ENCODE measurements around the gene MCTP2.
"Not testable (repeated sequence)": the region's sequence is repeated elsewhere in the genome, so short reads cannot be mapped to it uniquely, and the experiment has no call there.

MCTP2 gene

GRCh38 chr15:94252906-94253491 lies 21.6 kb downstream of the MCTP2 start:
- no peaks in the 10 kb centered on the region for H3K36me3 ChIP-seq (ENCODE audit: control insufficient read depth, insufficient read depth, low read length)
- H3K4me3 ChIP-seq (ENCODE audit: low read depth, low read length): no peak overlapping the region
- no peaks in the 10 kb centered on the region for H3K4me1 ChIP-seq (ENCODE audit: control insufficient read depth, insufficient read depth, low read length)
- no peaks in the 10 kb centered on the region for H3K9me3 ChIP-seq (ENCODE audit: control insufficient read depth, insufficient read depth, low read length)
- no peak overlapping the region for H3K9ac ChIP-seq (ENCODE audit: low read depth, low read length)
- no peaks in the 10 kb centered on the region for H3K27me3 ChIP-seq (ENCODE audit: control insufficient read depth, insufficient read depth, low read length)

DNA sequence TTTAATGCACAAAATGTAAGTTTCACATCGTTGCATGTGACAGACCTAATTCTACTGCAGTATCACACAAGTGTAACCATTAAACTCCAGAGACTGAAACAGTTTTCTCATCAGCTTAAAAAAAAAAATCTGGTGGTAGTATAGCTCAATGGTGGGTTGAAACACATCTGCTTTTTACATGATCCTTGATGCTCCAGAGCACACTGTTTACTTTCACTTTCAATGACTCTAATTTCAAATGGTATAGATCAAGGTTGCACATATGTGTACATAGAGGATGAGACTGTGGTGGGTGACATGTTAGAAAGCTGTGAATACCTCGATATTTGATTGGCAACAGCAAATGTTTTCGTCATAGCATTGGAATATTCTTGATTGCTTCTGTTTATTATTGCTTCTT lies 22.4 kb downstream of the MCTP2 start:
- H3K9ac ChIP-seq (ENCODE audit: low read depth, low read length): no peak overlapping the region
- H3K27me3 ChIP-seq (ENCODE audit: control insufficient read depth, insufficient read depth, low read length): no peaks in the 10 kb centered on the region
- no peaks in the 10 kb centered on the region for H3K4me1 ChIP-seq (ENCODE audit: control insufficient read depth, insufficient read depth, low read length)

GRCh38 chr15:94255540-94255939 lies 24.2 kb downstream of the MCTP2 start:
- Histone ChIP-seq H3K27me3 (ENCODE audit: control insufficient read depth, insufficient read depth, low read length) (no peaks in the 10 kb centered on the region), H3K9ac (ENCODE audit: low read depth, low read length) (no peak overlapping the region), H3K4me3 (ENCODE audit: low read depth, low read length) (no peak overlapping the region), H3K36me3 (ENCODE audit: control insufficient read depth, insufficient read depth, low read length) (no peaks in the 10 kb centered on the region), H3K9me3 (ENCODE audit: control insufficient read depth, insufficient read depth, low read length) (no peaks in the 10 kb centered on the region), H3K4me1 (ENCODE audit: control insufficient read depth, insufficient read depth, low read length) (no peaks in the 10 kb centered on the region)

More for the DNA sequence above, 22.4 kb downstream of the MCTP2 start:
- Histone ChIP-seq H3K36me3 (ENCODE audit: control insufficient read depth, insufficient read depth, low read length) (no peaks in the 10 kb centered on the region), H3K4me3 (ENCODE audit: low read depth, low read length) (no peak overlapping the region), H3K9me3 (ENCODE audit: control insufficient read depth, insufficient read depth, low read length) (no peaks in the 10 kb centered on the region)

DNA sequence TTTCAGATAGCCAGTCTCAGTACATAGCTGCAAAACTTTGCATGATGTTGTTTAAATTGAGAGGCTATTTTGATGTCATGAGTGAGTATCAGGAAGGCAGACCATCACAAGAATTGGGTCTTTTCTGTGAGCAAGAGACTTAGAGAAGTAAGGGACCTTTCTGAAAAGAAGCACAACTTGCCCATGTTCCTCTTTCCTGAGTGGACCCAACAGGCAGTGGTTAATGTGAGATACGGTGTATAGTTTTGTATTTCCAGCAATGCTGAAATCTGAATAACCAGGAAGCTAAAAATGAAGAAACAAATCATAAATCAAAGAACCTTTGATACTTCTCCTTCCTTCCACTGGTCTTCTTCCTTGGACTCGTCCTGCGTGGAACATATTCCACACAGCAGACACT lies 25.1 kb downstream of the MCTP2 start:
- H3K27me3 ChIP-seq (ENCODE audit: control insufficient read depth, insufficient read depth, low read length): no peaks in the 10 kb centered on the region
- no peaks in the 10 kb centered on the region for H3K4me1 ChIP-seq (ENCODE audit: control insufficient read depth, insufficient read depth, low read length)
- H3K36me3 ChIP-seq (ENCODE audit: control insufficient read depth, insufficient read depth, low read length): no peaks in the 10 kb centered on the region
- H3K9me3 ChIP-seq (ENCODE audit: control insufficient read depth, insufficient read depth, low read length): no peaks in the 10 kb centered on the region
- no peak overlapping the region for H3K4me3 ChIP-seq (ENCODE audit: low read depth, low read length)
- no peak overlapping the region for H3K9ac ChIP-seq (ENCODE audit: low read depth, low read length)

DNA sequence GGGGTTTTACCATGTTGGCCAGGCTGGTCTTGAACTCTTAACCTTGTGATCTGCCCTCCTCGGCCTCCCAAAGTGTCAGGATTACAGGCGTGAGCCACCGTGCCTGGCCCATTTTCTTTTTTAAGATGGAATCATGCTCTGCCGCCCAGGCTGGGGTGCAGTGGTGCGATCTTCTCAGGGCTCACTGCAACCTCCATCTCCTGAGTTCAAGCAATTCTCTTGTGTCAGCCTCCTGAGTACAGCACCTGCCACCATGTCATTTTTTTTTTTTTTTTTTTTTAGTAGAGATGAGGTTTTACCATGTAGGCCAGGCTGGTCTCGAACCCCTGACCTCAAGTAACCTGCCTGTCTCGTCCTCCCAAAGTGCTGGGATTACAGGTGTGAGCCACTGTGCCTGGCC lies 26.4 kb downstream of the MCTP2 start:
- H3K4me3 ChIP-seq (ENCODE audit: low read depth, low read length); H3K27me3 ChIP-seq (ENCODE audit: control insufficient read depth, insufficient read depth, low read length); H3K9me3 ChIP-seq (ENCODE audit: control insufficient read depth, insufficient read depth, low read length); H3K36me3 ChIP-seq (ENCODE audit: control insufficient read depth, insufficient read depth, low read length); H3K9ac ChIP-seq (ENCODE audit: low read depth, low read length); H3K4me1 ChIP-seq (ENCODE audit: control insufficient read depth, insufficient read depth, low read length): not testable (repeated sequence)

DNA sequence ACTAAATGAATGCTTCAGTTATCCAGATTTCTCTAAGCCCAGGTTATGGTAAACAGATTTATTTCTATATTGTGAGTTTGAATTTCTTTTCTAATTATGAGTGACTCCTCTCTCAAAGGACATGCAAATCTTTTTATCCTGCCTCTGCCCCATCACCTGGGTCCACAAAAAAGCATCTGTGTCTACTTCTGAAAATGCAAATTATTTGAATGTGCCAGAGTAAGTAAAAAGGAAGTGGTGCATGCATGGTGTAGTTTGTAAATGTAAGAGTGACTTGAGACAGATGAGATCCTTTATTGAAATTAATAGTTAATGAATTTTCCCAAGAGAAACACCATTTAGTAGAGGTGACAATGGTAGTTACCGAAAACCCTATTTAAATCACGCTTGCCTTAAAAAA lies 26.9 kb downstream of the MCTP2 start:
- Histone ChIP-seq H3K4me1 (ENCODE audit: control insufficient read depth, insufficient read depth, low read length) (no peaks in the 10 kb centered on the region), H3K4me3 (ENCODE audit: low read depth, low read length) (no peak overlapping the region), H3K36me3 (ENCODE audit: control insufficient read depth, insufficient read depth, low read length) (no peaks in the 10 kb centered on the region), H3K9ac (ENCODE audit: low read depth, low read length) (no peak overlapping the region), H3K9me3 (ENCODE audit: control insufficient read depth, insufficient read depth, low read length) (no peaks in the 10 kb centered on the region), H3K27me3 (ENCODE audit: control insufficient read depth, insufficient read depth, low read length) (no peaks in the 10 kb centered on the region)

DNA sequence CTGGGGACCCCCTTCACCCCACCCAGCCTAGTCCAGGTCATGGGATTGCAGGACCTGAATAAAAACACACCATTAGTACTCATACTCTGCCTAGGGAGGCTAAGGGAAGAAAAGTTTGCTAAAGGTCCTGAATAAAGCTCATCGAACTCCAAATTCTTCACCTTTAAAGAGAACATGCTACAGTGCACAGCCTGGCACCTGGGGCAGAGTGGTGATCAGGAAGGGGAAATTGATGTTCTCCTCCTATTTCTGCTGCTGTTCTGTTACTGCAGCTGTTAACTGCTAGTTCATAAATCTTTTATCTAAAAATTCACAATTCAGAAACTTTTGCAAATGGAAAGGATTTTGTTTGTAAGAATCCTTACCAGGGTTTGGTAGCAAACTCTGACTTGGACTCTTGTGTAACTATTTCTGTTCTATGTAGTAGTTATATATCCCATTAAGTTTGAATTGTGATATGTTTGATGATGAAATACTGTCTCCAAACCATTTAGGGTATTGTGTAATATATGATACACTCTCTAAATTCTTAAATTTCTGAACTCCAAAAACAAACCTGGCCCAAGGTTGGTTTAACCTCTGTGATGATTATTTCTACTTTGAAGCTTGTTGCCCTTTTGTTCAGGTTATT lies 27.9 kb downstream of the MCTP2 start:
- Histone ChIP-seq H3K9me3 (ENCODE audit: control insufficient read depth, insufficient read depth, low read length) (no peaks in the 10 kb centered on the region), H3K4me3 (ENCODE audit: low read depth, low read length) (no peak overlapping the region), H3K27me3 (ENCODE audit: control insufficient read depth, insufficient read depth, low read length) (no peaks in the 10 kb centered on the region), H3K9ac (ENCODE audit: low read depth, low read length) (no peak overlapping the region), H3K4me1 (ENCODE audit: control insufficient read depth, insufficient read depth, low read length) (no peaks in the 10 kb centered on the region), H3K36me3 (ENCODE audit: control insufficient read depth, insufficient read depth, low read length) (no peaks in the 10 kb centered on the region)

DNA sequence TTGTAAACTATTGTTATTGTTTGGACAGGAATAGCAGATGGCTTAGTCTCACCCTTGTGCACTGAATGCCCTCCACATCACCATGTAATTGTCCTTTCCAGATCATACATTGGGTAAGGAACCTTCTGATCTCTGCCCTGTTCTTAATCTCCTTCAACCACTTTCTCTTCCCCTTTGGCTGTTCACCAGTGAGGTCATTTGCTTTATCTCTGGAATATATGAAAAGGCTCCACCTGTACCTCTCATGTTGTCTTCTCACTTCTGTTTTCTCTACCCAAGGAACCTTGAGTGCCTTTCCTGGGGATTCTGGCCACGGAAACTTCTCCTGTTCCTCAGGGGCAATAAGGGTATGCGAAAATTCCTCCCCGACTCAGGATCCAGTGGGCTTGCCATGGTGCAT lies 28.5 kb downstream of the MCTP2 start:
- Histone ChIP-seq H3K27me3 (ENCODE audit: control insufficient read depth, insufficient read depth, low read length) (no peaks in the 10 kb centered on the region), H3K4me1 (ENCODE audit: control insufficient read depth, insufficient read depth, low read length) (no peaks in the 10 kb centered on the region), H3K36me3 (ENCODE audit: control insufficient read depth, insufficient read depth, low read length) (no peaks in the 10 kb centered on the region), H3K9ac (ENCODE audit: low read depth, low read length) (no peak overlapping the region), H3K9me3 (ENCODE audit: control insufficient read depth, insufficient read depth, low read length) (no peaks in the 10 kb centered on the region), H3K4me3 (ENCODE audit: low read depth, low read length) (no peak overlapping the region)

DNA sequence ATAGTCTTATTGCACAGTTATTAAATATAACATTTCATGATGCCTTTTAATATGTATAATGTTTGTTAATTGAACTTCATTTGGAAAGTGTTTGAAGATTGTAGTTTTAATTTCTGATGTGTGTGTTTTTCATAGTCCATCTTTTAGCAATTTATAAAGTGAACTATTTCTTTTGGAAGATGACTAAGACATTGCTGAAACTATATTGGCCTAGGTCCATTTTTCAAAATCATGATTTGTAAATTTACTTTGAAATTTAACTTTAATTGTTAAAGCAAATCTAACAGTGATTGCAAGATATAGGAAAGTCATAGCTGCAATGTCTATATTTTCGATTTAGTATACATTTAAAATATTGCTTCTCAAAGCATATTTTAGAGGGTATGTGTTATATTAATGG lies 30.8 kb downstream of the MCTP2 start:
- no peaks in the 10 kb centered on the region for H3K27me3 ChIP-seq (ENCODE audit: control insufficient read depth, insufficient read depth, low read length)
- no peak overlapping the region for H3K4me3 ChIP-seq (ENCODE audit: low read depth, low read length)
- no peaks in the 10 kb centered on the region for H3K36me3 ChIP-seq (ENCODE audit: control insufficient read depth, insufficient read depth, low read length)
- H3K9me3 ChIP-seq (ENCODE audit: control insufficient read depth, insufficient read depth, low read length): no peaks in the 10 kb centered on the region
- H3K4me1 ChIP-seq (ENCODE audit: control insufficient read depth, insufficient read depth, low read length): no peaks in the 10 kb centered on the region
- H3K9ac ChIP-seq (ENCODE audit: low read depth, low read length): no peak overlapping the region

GRCh38 chr15:94263341-94264273 lies 32.2 kb downstream of the MCTP2 start:
- H3K4me1 ChIP-seq (ENCODE audit: control insufficient read depth, insufficient read depth, low read length): no peaks in the 10 kb centered on the region
- H3K4me3 ChIP-seq (ENCODE audit: low read depth, low read length): no peak overlapping the region
- H3K27me3 ChIP-seq (ENCODE audit: control insufficient read depth, insufficient read depth, low read length): no peaks in the 10 kb centered on the region
- no peak overlapping the region for H3K9ac ChIP-seq (ENCODE audit: low read depth, low read length)
- no peaks in the 10 kb centered on the region for H3K9me3 ChIP-seq (ENCODE audit: control insufficient read depth, insufficient read depth, low read length)
- no peaks in the 10 kb centered on the region for H3K36me3 ChIP-seq (ENCODE audit: control insufficient read depth, insufficient read depth, low read length)

DNA sequence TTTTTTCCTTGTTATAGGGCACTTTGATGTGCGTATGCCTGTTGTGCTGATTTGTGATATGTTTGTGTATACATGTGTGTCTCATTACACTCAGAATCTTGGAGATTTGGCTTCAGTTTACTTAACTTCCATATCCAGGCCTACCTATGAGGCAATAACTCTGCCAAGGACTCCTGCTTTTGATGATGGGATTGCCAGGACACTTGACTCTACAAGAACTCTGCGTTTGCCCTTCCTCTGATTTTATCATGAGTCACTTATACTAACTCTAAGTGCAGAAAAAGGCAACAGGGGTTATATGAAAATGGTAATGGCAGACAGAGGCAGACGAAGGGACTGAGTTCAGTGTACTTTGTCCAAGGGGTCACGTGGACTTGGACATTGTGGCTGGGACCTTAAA lies 33.6 kb downstream of the MCTP2 start:
- Histone ChIP-seq H3K27me3 (ENCODE audit: control insufficient read depth, insufficient read depth, low read length) (no peaks in the 10 kb centered on the region), H3K9ac (ENCODE audit: low read depth, low read length) (no peak overlapping the region), H3K4me1 (ENCODE audit: control insufficient read depth, insufficient read depth, low read length) (no peaks in the 10 kb centered on the region), H3K36me3 (ENCODE audit: control insufficient read depth, insufficient read depth, low read length) (no peaks in the 10 kb centered on the region), H3K9me3 (ENCODE audit: control insufficient read depth, insufficient read depth, low read length) (no peaks in the 10 kb centered on the region), H3K4me3 (ENCODE audit: low read depth, low read length) (no peak overlapping the region)

DNA sequence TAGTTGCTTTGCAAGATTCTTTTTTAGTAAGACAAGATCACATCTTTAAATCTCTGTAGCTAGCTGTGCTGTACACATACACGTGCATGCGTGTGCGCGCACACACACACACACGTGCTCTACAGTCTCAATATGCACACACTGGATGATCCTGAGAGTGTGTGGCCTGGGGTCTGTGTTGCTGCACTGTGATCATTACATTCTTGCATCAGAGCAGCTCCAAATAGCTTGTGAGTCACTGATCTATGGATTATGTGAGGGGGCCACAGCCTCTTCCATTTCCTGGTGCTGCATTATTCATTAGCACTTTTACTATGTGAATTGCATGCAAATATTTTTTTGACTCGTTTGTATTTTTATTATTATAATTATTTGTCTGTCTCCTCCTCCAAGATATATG lies 34.6 kb downstream of the MCTP2 start:
- Histone ChIP-seq H3K4me1 (ENCODE audit: control insufficient read depth, insufficient read depth, low read length) (no peaks in the 10 kb centered on the region), H3K36me3 (ENCODE audit: control insufficient read depth, insufficient read depth, low read length) (no peaks in the 10 kb centered on the region), H3K27me3 (ENCODE audit: control insufficient read depth, insufficient read depth, low read length) (no peaks in the 10 kb centered on the region), H3K9me3 (ENCODE audit: control insufficient read depth, insufficient read depth, low read length) (no peaks in the 10 kb centered on the region), H3K9ac (ENCODE audit: low read depth, low read length) (no peak overlapping the region), H3K4me3 (ENCODE audit: low read depth, low read length) (no peak overlapping the region)
